Uterus (tissue), 2 donors: ENCODE measurements around the gene RAE1.

ENCODE experiments used
- CTCF ChIP-seq, 4 experiments: fragments of 200-600 bp in 2 of 4; fragments of 450-650 bp in 2 of 4; sonication (generic) in 2 of 4; IDR thresholded peaks; one replicate each; pipeline ENCODE4 v1.5.1; 2016 to 2019; ENCODE audit warnings: antibody characterized with exemption in 4 of 4, mild to moderate bottlenecking in 2 of 4, moderate library complexity in 1 of 4
- POLR2A ChIP-seq, 2 donors: fragments of 450-650 bp; IDR thresholded peaks; one replicate each; pipeline ENCODE4 v1.6.1; 2016; ENCODE audit warnings: antibody characterized with exemption in 2 of 2, mild to moderate bottlenecking in 1 of 2, moderate library complexity in 1 of 2

GRCh38 chr20:57350081-57350710 lies 859 bp upstream of the RAE1 start:
- TF ChIP-seq CTCF (IDR thresholded peaks at IDR 0.05) (no peak), POLR2A (IDR thresholded peaks at IDR 0.05) (no peak)
